ENCODE data around the gene SMC3. TPM values are rescaled to one million over a fixed set of nuclear protein-coding genes. Genes with fewer than 3 reads are reported as not detected.

The SMC3 gene
- polyA plus RNA-seq, 1 of the 3 experiments (the other 2 are of a cell fraction) = 10.1 TPM

GRCh38 chr10:110563132-110563531 is 4.4 kb upstream of the SMC3 start:
- ChIA-PET POLR2A (no interaction called here), CTCF (interaction anchor here (0.8 to 1.2 kb wide), 4 partner anchors 14 to 257 kb away, joined by 3 to 4 read pairs (median 3); no protein-coding TSS in a partner anchor)
- Histone ChIP-seq H3K36me3 (replicated peaks in 1 of 2; ENCODE audit: control insufficient read depth in 1 of 2, insufficient read depth in 2 of 2, low read length in 1 of 2) (no peaks in the 10 kb centered on the region), H3K27ac (ENCODE audit: low read depth in 2 of 2, low read length in 1 of 2) (no peak overlapping the region), H3K4me1 (ENCODE audit: control insufficient read depth in 1 of 2, insufficient read depth in 2 of 2, low read depth in 1 of 2, low read length in 1 of 2) (no peaks in the 10 kb centered on the region; a peak in 1 of 4 replicates), H3K9me2 (no peaks in the 10 kb centered on the region), H3K4me2 (no peak overlapping the region), H4K20me1 (ENCODE audit: insufficient read depth) (no peaks in the 10 kb centered on the region), H3K9ac (no peak overlapping the region), H3K79me2 (ENCODE audit: insufficient read depth) (peaks cover 7% of the 10 kb centered on the region), H3K9me3 (no peaks in the 10 kb centered on the region), H3K4me3 (ENCODE audit: low read depth in 2 of 2, low read length in 1 of 2) (no peak overlapping the region), H3F3A (replicated peaks; ENCODE audit: insufficient read depth) (peaks cover 7% of the 10 kb centered on the region), H2AFZ (ENCODE audit: low read depth) (no peak overlapping the region), H3K27me3 (ENCODE audit: insufficient read depth) (no peaks in the 10 kb centered on the region)
- 89% methylated on average over 8 of the region's 8 CpGs for WGBS (ENCODE audit: low lambda C conversion rate)
- no peak for TF ChIP-seq REST (IDR thresholded peaks at IDR 0.05; ENCODE audit: low read depth, low read length)
- TF ChIP-seq SIN3A (IDR thresholded peaks at IDR 0.05; ENCODE audit: borderline replicate concordance, low read depth, low read length) = no peak
- no peak for TF ChIP-seq JUND (IDR thresholded peaks at IDR 0.05)
- TF ChIP-seq RFX5 (IDR thresholded peaks at IDR 0.05; ENCODE audit: low read length) = no peak
- no peak for TF ChIP-seq IRF3 (IDR thresholded peaks at IDR 0.05; ENCODE audit: low read depth, low read length)
- TF ChIP-seq SMC3 (IDR thresholded peaks at IDR 0.05; ENCODE audit: low read depth, low read length) = no peak
- no peak for TF ChIP-seq POLR2AphosphoS5 (IDR thresholded peaks at IDR 0.05; ENCODE audit: low read depth, low read length)
- TF ChIP-seq RXRA (IDR thresholded peaks at IDR 0.05; ENCODE audit: borderline replicate concordance, low read depth) = no peak
- TF ChIP-seq FOXM1 (IDR thresholded peaks at IDR 0.05; ENCODE audit: low read depth) = no peak
- TF ChIP-seq NRF1 (IDR thresholded peaks at IDR 0.05; ENCODE audit: low read depth, low read length) = no peak
- no peak for TF ChIP-seq MXI1 (IDR thresholded peaks at IDR 0.05; ENCODE audit: low read depth, low read length)
- no peak for DNase-seq

GRCh38 chr10:110566472-110567200 is 859 bp upstream of the SMC3 start:
- CTCF ChIA-PET = interaction anchor here (0.7 to 1.6 kb wide), 5 partner anchors 7 to 44 kb away, joined by 3 to 5 read pairs (median 3); no protein-coding TSS in a partner anchor
- Histone ChIP-seq H3K79me2 (ENCODE audit: insufficient read depth) (peaks cover 41% of the 10 kb centered on the region), H3K9me3 (no peaks in the 10 kb centered on the region), H3K9me2 (no peaks in the 10 kb centered on the region), H3K4me2 (peak overlapping the region; percentile 94), H3K27ac (ENCODE audit: low read depth in 2 of 2, low read length in 1 of 2) (peak overlapping the region; percentile 96 to 98), H3K4me3 (ENCODE audit: low read depth in 2 of 2, low read length in 1 of 2) (peak overlapping the region; percentile 86 to 96), H2AFZ (ENCODE audit: low read depth) (peak overlapping the region; percentile 90), H3K4me1 (ENCODE audit: control insufficient read depth in 1 of 2, insufficient read depth in 2 of 2, low read depth in 1 of 2, low read length in 1 of 2) (peaks cover 3 to 16% of the 10 kb centered on the region in 2 experiments), H3K36me3 (replicated peaks in 1 of 2; ENCODE audit: control insufficient read depth in 1 of 2, insufficient read depth in 2 of 2, low read length in 1 of 2) (peaks cover 12 to 16% of the 10 kb centered on the region in 2 experiments), H4K20me1 (ENCODE audit: insufficient read depth) (peaks cover 17% of the 10 kb centered on the region), H3K27me3 (ENCODE audit: insufficient read depth) (no peaks in the 10 kb centered on the region), H3K9ac (peak overlapping the region; percentile 93), H3F3A (replicated peaks; ENCODE audit: insufficient read depth) (peaks cover 7% of the 10 kb centered on the region)
- 25% methylated on average over 18 of the region's 19 CpGs for WGBS (ENCODE audit: low lambda C conversion rate)
- DNase-seq = peak; percentile 46
- peak; percentile 41; the same call in 1 of the 2 replicates for TF ChIP-seq GATA2 (CRISPR knock-in tag; IDR thresholded peaks at IDR 0.05)
- peak; percentile 22; the same call in 1 of the 2 replicates for TF ChIP-seq MEF2A (IDR thresholded peaks at IDR 0.05; ENCODE audit: borderline replicate concordance, low read depth)
- no peak for TF ChIP-seq USF1 (IDR thresholded peaks at IDR 0.05; ENCODE audit: borderline replicate concordance, low read depth)
- 0 out of 2 replicates have a peak, but pooled peaks have one; percentile 2 for TF ChIP-seq PBX3 (IDR thresholded peaks at IDR 0.05)
- POLR2A ChIA-PET = no interaction called here

Measured in SK-N-SH (cell line).